Psoas muscle (tissue), 8 donors: ENCODE results near the gene FER. TPM values are rescaled to one million over a fixed set of nuclear protein-coding genes. Genes with fewer than 3 reads are reported as not detected.

ENCODE experiments used
- ATAC-seq, 4 donors: fragments of 200-7000 bp; cut with Tn5 transposase; one replicate each; pipeline ENCODE4 v1.9.1; 2020; ENCODE audit warnings: moderate library complexity in 3 of 4, mild to moderate bottlenecking in 2 of 4
- DNase-seq, 2 donors: peaks; one replicate each; pipeline ENCODE4 v3.0.0-alpha.2; 2020
- H3K27ac ChIP-seq: fragments of 200-600 bp; one replicate; pipeline ENCODE4 v1.8.0; 2022
- H3K27me3 ChIP-seq, 3 donors: fragments of 200-600 bp in 1 of 3; one replicate each; pipeline versions ENCODE4 v1.6.1 to v1.8.0; 2013 to 2022; ENCODE audit warnings: low read length in 2 of 3, mild to moderate bottlenecking in 2 of 3, moderate library complexity in 1 of 3; ENCODE audit not compliant: insufficient read depth in 3 of 3
- H3K36me3 ChIP-seq, 2 donors: fragments of 200-600 bp in 1 of 2; one replicate each; pipeline versions ENCODE4 v1.6.1 to v1.8.0; 2013 to 2022; ENCODE audit warnings: low read depth in 1 of 2, mild to moderate bottlenecking in 1 of 2, moderate library complexity in 1 of 2; ENCODE audit not compliant: insufficient read depth in 1 of 2
- H3K4me1 ChIP-seq: fragments of 200-600 bp; one replicate; pipeline ENCODE4 v1.8.0; 2022
- H3K4me3 ChIP-seq: fragments of 200-600 bp; one replicate; pipeline ENCODE4 v1.8.0; 2022; ENCODE audit warnings: mild to moderate bottlenecking
- H3K9me3 ChIP-seq: fragments of 200-600 bp; one replicate; pipeline ENCODE4 v1.8.0; 2022
- CTCF ChIP-seq: fragments of 200-600 bp; IDR thresholded peaks from one replicate; pipeline ENCODE4 v1.8.0; 2022; ENCODE audit warnings: antibody characterized with exemption
- WGBS, 3 donors: extraction: QIAGEN DNeasy Blood & Tissue Kit; methylation state at CpG; one replicate each; pipeline versions ENCODE4 v1.1.6 to v1.1.7; 2013; 5-methylcytosine and 5-hydroxymethylcytosine counted together
- intact Hi-C, 2 donors: fragments of 100-400 bp; cut with DNase I; formaldehyde crosslinking; loops; one replicate each; pipeline versions ENCODE4 v1.11.0 to v1.14.2; 2022
- polyA plus RNA-seq, 3 donors: library from polyadenylated mRNA; stranded (reverse); fragments of 200-250 nt; gene quantifications; one replicate each; pipeline ENCODE4 v1.2.3, GENCODE V29; 2013
- total RNA-seq, 4 donors: library from RNA; stranded (reverse); fragmentation: NEBNext Ultra II Directional in 2 of 4; extraction: Animal tissue kit (Norgen Biotek cat#: 25700) in 2 of 4; gene quantifications; one replicate each; pipeline versions ENCODE4 v1.2.1 to v1.2.4, GENCODE V29; 2021 to 2023
- donor health status: healthy with polysubstance abuse.
- donor health status: DM: no; HTN: no; CAD: no; lungs with moderate emphysema.
- donor health status: Bipolar disorder and iron deficiency.
- donor health status: healthy.
- donor health status: DM: yes; HTN: yes; CAD: no.
- donor health status: DM: no; HTN: no; CAD: no.
- donor health status: DM: no; HTN: no; CAD: no.
- donor health status: DM: yes; HTN: yes; CAD: no.

The FER gene
- total and polyA plus RNA-seq, 7 donors = 0.66 to 7.6 (median 4.6) TPM

GRCh38 chr5:109161914-109162683, 414.4 kb downstream of the FER start:
- ATAC-seq (no peak), DNase-seq (no peak)
- Histone ChIP-seq H3K36me3 (no peaks in the 10 kb centered on the region), H3K27ac (no peak overlapping the region), H3K27me3 (no peaks in the 10 kb centered on the region), H3K9me3 (no peaks in the 10 kb centered on the region), H3K4me1 (no peaks in the 10 kb centered on the region), H3K4me3 (no peak overlapping the region)
- no peak for TF ChIP-seq CTCF
- intact Hi-C loops = no loop called here
- 70 to 80% (median 73%) methylated on average over 4 of the region's 4 CpGs for WGBS, 3 donors

GRCh38 chr5:109163336-109163735, 415.6 kb downstream of the FER start:
- Histone ChIP-seq H3K27me3 (no peaks in the 10 kb centered on the region), H3K4me1 (no peaks in the 10 kb centered on the region), H3K9me3 (no peaks in the 10 kb centered on the region), H3K36me3 (no peaks in the 10 kb centered on the region), H3K27ac (no peak overlapping the region), H3K4me3 (no peak overlapping the region)
- no peak for ATAC-seq
- no peak for TF ChIP-seq CTCF
- intact Hi-C loops = no loop called here
- 97 to 98% (median 97%) methylated on average over 4 of the region's 4 CpGs for WGBS, 3 donors
- DNase-seq = peak in 1 of 2 donors; percentile 30

GRCh38 chr5:109164001-109164400, 416.3 kb downstream of the FER start:
- TF ChIP-seq CTCF = no peak
- H3K27me3 ChIP-seq = no peaks in the 10 kb centered on the region
- no peak overlapping the region for H3K4me3 ChIP-seq
- DNase-seq = no peak
- ATAC-seq = no peak
- H3K9me3 ChIP-seq = no peaks in the 10 kb centered on the region
- no peaks in the 10 kb centered on the region for H3K4me1 ChIP-seq
- H3K36me3 ChIP-seq = no peaks in the 10 kb centered on the region
- 95 to 99% (median 95%) methylated on average over 2 of the region's 2 CpGs for WGBS, 3 donors
- H3K27ac ChIP-seq = no peak overlapping the region
- intact Hi-C loops = no loop called here

GRCh38 chr5:109167586-109167985, 419.9 kb downstream of the FER start:
- intact Hi-C loops = no loop called here
- Histone ChIP-seq H3K4me3 (no peak overlapping the region), H3K4me1 (no peaks in the 10 kb centered on the region), H3K36me3 (no peaks in the 10 kb centered on the region), H3K27me3 (no peaks in the 10 kb centered on the region), H3K27ac (no peak overlapping the region), H3K9me3 (no peaks in the 10 kb centered on the region)
- TF ChIP-seq CTCF = no peak
- ATAC-seq (no peak), DNase-seq (no peak)

- H3K27me3 ChIP-seq = no peaks in the 10 kb centered on the region
- no peak for TF ChIP-seq CTCF
- H3K36me3 ChIP-seq = no peaks in the 10 kb centered on the region
- intact Hi-C loops = no loop called here
- WGBS, 3 donors = 86 to 89% (median 86%) methylated on average over 3 of the region's 3 CpGs
- H3K27ac ChIP-seq = no peak overlapping the region
- H3K9me3 ChIP-seq = no peaks in the 10 kb centered on the region
- H3K4me1 ChIP-seq = no peaks in the 10 kb centered on the region
- no peak overlapping the region for H3K4me3 ChIP-seq
- ATAC-seq (no peak), DNase-seq (no peak)
Measured at GRCh38 chr5:109168151-109168550, 420.5 kb downstream of the FER start.
